ENCODE data around the gene ZNF277.
A peak's percentile ranks its signal among the peaks of the same experiment; 100 is the strongest.
"Not testable (repeated sequence)": the region's sequence is repeated elsewhere in the genome, so short reads cannot be mapped to it uniquely, and the experiment has no call there.

ZNF277 gene

DNA sequence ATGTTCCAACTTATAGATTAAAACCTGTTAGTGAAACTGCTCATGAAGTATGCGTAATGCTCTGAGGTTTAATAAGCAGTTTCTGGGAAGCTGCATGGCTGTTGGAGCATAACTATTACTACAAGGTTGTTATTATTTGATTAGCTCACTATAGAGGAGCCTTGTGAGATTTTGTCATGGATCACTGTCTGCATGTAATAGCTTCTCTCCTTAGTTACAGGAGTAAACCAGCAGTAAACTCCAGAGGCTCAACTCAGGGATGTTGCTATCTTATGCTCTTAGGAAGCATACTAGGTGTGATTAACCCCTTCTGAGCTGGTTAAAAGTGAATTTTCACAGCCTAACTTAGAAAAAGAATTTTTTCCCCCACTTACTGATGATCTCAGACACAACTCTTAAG is 180.1 kb downstream of the ZNF277 start:
- no peak overlapping the region for H3K4me3 ChIP-seq (ENCODE audit: low read depth, low read length)

DNA sequence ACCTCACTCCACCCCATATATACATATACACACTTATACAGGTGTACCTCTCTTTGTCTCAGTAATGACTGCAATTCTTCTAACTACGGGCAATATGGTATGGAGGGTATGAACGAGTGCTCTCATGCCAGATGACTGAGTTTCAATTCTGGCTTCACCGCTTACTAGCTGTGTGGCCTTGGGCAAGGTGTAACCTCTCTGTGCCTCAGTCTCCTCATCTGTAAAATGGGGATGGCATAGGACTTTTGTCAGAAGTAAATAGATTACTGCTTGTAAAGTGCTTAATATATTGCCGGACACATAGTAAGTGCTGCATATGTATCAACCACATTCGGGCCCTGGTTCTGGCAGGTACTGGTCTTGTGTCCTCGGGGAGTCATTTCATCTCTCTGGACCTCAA is 183.7 kb downstream of the ZNF277 start:
- in situ Hi-C loops (cut with HindIII; ENCODE audit: low sequenced_read_pairs) = no loop called here
- no peak for DNase-seq (ENCODE audit: low read depth)
- no peak overlapping the region for H3K4me3 ChIP-seq (ENCODE audit: low read depth, low read length)
- TF ChIP-seq, protein P1, sequence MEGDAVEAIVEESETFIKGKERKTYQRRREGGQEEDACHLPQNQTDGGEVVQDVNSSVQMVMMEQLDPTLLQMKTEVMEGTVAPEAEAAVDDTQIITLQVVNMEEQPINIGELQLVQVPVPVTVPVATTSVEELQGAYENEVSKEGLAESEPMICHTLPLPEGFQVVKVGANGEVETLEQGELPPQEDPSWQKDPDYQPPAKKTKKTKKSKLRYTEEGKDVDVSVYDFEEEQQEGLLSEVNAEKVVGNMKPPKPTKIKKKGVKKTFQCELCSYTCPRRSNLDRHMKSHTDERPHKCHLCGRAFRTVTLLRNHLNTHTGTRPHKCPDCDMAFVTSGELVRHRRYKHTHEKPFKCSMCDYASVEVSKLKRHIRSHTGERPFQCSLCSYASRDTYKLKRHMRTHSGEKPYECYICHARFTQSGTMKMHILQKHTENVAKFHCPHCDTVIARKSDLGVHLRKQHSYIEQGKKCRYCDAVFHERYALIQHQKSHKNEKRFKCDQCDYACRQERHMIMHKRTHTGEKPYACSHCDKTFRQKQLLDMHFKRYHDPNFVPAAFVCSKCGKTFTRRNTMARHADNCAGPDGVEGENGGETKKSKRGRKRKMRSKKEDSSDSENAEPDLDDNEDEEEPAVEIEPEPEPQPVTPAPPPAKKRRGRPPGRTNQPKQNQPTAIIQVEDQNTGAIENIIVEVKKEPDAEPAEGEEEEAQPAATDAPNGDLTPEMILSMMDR (IDR thresholded peaks at IDR 0.05; ENCODE audit: low read depth, low read length, missing control alignments) = no peak

More for the DNA sequence above, 180.1 kb downstream of the ZNF277 start:
- in situ Hi-C loops (cut with HindIII; ENCODE audit: low sequenced_read_pairs) = no loop called here
- TF ChIP-seq, protein P1 (IDR thresholded peaks at IDR 0.05; ENCODE audit: low read depth, low read length, missing control alignments) = no peak
- no peak for DNase-seq (ENCODE audit: low read depth)

DNA sequence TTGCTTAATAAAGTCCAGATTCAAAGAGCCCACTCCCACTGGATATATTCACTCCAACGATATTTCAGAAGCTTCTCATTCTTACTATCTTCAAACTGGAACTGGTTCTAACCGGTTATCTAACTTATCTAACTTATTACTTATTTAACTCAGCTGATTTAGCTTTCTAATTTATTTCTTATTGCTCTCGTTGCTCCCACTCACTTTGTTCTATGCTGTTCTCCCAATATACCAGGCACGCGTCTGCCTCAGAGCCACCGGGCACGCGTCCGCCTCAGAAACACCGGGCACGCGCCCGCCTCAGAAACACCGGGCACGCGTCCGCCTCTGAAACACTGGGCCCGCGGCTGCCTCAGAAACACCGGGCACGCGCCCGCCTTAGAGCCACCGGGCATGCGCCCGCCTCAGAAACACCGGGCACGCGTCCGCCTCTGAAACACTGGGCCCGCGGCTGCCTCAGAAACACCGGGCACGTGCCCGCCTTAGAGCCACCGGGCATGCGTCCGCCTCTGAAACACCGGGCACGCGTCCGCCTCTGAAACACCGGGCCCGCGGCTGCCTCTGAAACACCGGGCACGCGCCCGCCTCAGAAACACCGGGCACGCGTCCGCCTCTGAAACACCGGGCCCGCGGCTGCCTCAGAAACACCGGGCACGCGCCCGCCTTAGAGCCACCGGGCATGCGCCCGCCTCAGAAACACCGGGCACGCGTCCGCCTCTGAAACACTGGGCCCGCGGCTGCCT is 184.8 kb downstream of the ZNF277 start:
- in situ Hi-C loops (cut with HindIII; ENCODE audit: low sequenced_read_pairs); DNase-seq (ENCODE audit: low read depth): not testable (repeated sequence)
- peak overlapping the region; percentile 54 for H3K4me3 ChIP-seq (ENCODE audit: low read depth, low read length)

DNA sequence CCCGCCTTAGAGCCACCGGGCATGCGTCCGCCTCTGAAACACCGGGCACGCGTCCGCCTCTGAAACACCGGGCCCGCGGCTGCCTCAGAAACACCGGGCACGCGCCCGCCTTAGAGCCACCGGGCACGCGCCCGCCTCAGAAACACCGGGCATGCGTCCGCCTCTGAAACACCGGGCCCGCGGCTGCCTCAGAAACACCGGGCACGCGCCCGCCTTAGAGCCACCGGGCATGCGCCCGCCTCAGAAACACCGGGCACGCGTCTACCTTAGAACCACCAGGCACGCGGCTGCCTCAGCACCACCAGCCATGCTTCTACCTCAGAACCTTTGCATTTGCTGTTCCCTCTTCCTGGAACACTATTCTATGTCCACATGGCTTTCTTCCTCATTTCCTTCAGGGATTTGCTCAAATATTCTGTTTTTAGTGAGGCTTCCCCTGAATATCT is 185.4 kb downstream of the ZNF277 start:
- DNase-seq (ENCODE audit: low read depth); in situ Hi-C loops (cut with HindIII; ENCODE audit: low sequenced_read_pairs): not testable (repeated sequence)
- H3K4me3 ChIP-seq (ENCODE audit: low read depth, low read length) = peak overlapping the region; percentile 54

Measured in astrocyte of the cerebellum (primary cell).